Stimulated activated CD8-positive, alpha-beta memory T cell treated with anti-CD3 and anti-CD28 coated beads, Interleukin-15, amount 100 ng/mL, for 24 hours (primary cell): Measurements from ENCODE around the gene PLCB3.
"Not testable (repeated sequence)": the region's sequence is repeated elsewhere in the genome, so short reads cannot be mapped to it uniquely, and the experiment has no call there.

Experiments used
- DNase-seq: peaks from one replicate; pipeline ENCODE4 v3.0.0-alpha.2; 2020; ENCODE audit warnings: low read depth

PLCB3 gene

GRCh38 chr11:64304316-64305072 is 53.2 kb downstream of the PLCB3 start:
- DNase-seq, result peak; percentile 95

DNA sequence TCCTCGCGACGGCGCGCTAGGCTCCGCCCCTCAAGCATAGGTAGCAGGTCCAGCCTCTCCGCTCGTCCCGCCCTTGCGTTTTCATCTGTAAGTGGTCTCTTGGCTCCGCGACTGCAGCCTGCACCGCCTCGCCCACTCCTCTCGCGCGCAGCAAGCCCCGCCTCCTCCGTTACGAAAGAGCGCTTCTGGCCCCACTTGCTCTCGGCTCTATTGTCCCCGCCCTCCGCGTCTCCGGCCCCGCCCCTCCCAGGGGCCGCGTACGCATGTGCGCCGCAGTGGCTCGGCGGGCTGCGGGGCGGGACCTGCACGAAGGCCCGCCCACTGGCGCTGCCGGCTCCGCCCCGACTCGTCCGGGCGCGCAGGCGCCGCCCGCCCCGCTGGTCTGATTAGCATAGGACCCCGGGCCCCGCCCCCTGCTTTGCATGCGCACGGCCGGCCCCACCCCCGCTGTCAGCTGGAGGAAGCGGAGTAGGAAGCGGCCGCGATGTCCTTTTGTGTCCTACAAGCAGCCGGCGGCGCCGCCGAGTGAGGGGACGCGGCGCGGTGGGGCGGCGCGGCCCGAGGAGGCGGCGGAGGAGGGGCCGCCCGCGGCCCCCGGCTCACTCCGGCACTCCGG is 53.9 kb downstream of the PLCB3 start, which contains the start of gene ESRRA:
Gene ESRRA (plus strand): TSS at position 450 of the 616 bp plus-strand sequence. CDS start 1,656 bp downstream, outside the sequence.
- peak; percentile 98 for DNase-seq

DNA sequence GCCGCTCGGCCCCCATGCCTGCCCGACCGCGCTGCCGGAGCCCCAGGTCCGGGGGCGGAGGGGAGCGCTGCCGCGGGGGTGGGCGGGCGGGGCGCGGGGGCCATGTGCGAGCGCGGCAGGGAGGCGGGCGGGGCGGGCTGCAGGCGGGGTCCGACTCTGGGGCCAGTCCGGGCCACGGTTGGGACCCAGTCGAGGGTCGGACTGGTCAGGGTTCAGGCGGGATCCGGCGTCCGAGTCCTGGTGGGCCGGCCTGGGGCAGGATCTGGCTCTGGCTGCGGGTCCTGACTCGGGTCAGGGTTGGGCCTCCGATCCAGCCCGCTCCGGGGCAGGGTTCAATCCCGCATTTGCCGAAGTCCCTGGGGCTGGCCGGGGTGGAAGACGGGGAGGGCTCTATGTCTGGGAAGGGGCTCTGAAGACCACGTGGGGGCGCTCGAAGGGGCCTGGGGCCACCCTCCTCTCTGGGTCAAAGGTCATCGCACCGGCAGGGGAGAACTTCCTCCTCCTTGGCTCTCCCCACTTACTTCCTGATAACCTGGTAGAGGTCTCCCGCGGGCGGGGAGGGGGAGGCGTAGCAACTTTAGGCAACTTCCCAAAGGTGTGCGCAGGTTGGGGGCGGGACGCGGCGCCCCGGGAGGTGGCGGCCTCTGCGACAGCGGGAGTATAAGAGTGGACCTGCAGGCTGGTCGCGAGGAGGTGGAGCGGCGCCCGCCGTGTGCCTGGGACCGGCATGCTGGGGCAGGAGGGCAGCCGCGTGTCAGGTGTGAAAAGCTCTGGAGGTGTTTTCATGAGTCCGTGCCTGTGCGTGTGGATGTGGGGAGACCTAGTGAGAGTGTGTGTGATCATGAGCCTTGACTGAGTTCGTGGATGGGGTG is 54.6 kb downstream of the PLCB3 start:
- peak; percentile 29 for DNase-seq

GRCh38 chr11:64306563-64306875 is 55.2 kb downstream of the PLCB3 start:
- DNase-seq, result no peak

- no peak for DNase-seq
Measured at GRCh38 chr11:64306876-64307622, 55.7 kb downstream of the PLCB3 start.

DNA sequence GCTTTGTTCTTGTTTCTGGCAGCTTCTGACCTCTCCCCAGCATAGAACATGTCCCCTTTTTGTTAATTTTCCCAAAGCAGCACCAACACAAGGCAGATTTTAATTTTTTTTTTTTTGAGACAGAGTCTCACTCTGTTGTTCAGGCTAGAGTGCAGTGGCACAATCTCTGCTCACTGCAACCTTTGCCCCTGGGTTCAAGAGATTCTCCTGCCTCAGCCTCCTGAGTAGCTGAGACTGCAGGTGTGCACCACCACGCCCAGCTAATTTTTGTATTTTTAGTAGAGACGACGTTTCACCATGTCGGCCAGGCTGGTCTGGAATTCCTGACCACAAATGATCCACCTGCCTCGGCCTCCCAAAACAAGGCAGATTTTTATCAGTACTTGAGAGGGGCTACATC is 56.5 kb downstream of the PLCB3 start:
- DNase-seq, result not testable (repeated sequence)

DNA sequence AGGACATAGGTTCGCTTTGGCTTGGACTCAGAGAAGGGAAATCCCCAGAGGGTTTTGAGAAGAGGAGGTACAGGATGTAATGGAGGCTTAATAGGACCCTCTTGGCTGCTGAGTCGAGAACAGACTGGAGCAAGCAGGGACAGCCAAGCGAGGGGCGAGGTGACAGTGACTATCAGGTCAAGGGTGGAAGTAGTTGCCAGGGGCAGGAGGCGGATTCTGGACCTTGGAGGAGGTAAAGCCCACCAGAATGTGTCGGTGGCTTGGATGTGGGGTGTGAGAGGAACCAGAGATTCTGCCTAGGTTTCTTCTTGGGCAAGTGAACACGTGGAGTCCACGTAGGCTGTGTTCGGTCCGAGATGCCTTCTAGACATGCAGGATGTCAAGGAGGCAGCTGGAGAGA is 61.6 kb downstream of the PLCB3 start:
- DNase-seq, result no peak

GRCh38 chr11:64313491-64314145 is 62.3 kb downstream of the PLCB3 start:
- no peak for DNase-seq

DNA sequence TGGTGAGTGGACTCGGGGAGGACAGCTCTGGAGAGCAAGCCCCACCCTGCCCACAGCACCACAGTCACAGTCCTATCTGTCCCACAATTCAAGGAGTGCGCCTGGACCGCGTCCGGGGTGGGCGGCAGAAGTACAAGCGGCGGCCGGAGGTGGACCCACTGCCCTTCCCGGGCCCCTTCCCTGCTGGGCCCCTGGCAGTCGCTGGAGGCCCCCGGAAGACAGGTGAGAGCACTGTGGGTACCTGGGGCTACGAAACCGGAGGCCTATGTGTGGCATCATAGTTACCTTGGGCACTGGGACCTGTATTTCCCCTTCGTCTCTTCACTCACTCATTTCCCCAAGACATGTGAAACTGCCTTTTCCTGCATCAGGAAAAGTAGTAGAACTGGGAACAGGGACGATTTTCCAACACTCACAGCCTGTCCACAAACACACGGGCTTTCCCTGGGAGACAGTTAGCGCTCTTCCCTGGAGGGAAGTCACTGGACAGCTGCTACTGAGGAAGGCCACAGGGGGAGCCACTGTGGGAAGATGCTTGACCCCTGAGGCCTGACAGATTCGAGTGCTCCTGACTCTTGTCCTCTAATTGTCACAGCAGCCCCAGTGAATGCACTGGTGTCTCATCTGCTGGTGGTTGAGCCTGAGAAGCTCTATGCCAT is 62.9 kb downstream of the PLCB3 start:
- DNase-seq, result no peak

GRCh38 chr11:64314805-64315561 is 63.7 kb downstream of the PLCB3 start:
- DNase-seq, result no peak

- DNase-seq, result not testable (repeated sequence)
Measured at GRCh38 chr11:64315667-64316526, 64.6 kb downstream of the PLCB3 start.

- DNase-seq, result no peak
Measured at GRCh38 chr11:64316672-64317324, 65.5 kb downstream of the PLCB3 start.

GRCh38 chr11:64317325-64317960 is 66.1 kb downstream of the PLCB3 start, which contains the start of gene TRMT112:
Gene TRMT112 (minus strand): TSS chr11:64317559. CDS start chr11:64317526, 33 bp downstream.
- DNase-seq, result peak; percentile 85

DNA sequence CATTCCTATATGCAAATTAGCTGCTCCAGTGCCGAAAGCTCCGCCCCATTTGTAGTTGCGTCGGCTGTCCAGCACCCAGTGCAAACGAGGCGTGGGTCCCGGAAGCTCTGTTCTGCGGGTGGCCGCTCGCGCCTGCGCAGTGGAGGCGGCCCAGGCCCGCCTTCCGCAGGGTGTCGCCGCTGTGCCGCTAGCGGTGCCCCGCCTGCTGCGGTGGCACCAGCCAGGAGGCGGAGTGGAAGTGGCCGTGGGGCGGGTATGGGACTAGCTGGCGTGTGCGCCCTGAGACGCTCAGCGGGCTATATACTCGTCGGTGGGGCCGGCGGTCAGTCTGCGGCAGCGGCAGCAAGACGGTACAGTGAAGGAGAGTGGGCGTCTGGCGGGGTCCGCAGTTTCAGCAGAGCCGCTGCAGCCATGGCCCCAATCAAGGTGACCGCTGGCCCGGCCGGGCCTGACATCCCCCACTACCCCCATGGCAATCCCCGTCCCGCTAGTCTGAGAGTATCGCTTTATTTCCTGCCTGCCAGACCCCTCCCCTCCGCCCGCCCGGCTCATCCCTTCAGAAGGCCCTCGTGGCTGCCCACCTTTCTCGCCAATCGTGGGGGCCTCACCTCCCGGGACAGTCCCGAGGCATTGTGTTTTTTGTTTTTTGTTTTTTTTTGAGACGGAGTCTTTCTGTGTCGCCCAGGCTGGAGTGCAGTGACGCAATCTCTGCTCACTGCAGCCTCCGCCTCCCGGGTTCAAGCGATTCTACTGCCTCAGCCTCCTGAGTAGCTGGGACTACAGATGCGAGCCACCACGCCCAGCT is 66.8 kb downstream of the PLCB3 start, which contains the start of gene PRDX5:
Gene PRDX5 (plus strand): TSS at position 161 of the 805 bp plus-strand sequence. CDS start 95 bp downstream, at position 256.
- peak; percentile 83 for DNase-seq
